Astrocyte of the spinal cord (primary cell): ENCODE results near the gene IQGAP3.

ENCODE experiments used
- DNase-seq: peaks from one replicate; pipeline ENCODE4 v3.0.0; 2011; ENCODE audit warnings: low read depth, low spot score
- H3K4me3 ChIP-seq: 2 replicates; pipeline ENCODE4 v1.5.1; 2011; ENCODE audit warnings: low read depth, mild to moderate bottlenecking, low read length, moderate library complexity
- in situ Hi-C: cut with HindIII; loops from 2 replicates; pipeline ENCODE4 v1.10.0; 2017; ENCODE audit warnings: low sequenced_read_pairs
- TF ChIP-seq, protein P1 (sequence below): IDR thresholded peaks from 2 replicates; pipeline ENCODE4 v1.5.1; 2012; ENCODE audit warnings: low read depth, mild to moderate bottlenecking, low read length, inconsistent platforms

IQGAP3 gene

GRCh38 chr1:156495401-156496140 is 76.8 kb downstream of the IQGAP3 start:
- DNase-seq, result no peak
- H3K4me3 ChIP-seq, result no peak overlapping the region
- TF ChIP-seq, protein P1, sequence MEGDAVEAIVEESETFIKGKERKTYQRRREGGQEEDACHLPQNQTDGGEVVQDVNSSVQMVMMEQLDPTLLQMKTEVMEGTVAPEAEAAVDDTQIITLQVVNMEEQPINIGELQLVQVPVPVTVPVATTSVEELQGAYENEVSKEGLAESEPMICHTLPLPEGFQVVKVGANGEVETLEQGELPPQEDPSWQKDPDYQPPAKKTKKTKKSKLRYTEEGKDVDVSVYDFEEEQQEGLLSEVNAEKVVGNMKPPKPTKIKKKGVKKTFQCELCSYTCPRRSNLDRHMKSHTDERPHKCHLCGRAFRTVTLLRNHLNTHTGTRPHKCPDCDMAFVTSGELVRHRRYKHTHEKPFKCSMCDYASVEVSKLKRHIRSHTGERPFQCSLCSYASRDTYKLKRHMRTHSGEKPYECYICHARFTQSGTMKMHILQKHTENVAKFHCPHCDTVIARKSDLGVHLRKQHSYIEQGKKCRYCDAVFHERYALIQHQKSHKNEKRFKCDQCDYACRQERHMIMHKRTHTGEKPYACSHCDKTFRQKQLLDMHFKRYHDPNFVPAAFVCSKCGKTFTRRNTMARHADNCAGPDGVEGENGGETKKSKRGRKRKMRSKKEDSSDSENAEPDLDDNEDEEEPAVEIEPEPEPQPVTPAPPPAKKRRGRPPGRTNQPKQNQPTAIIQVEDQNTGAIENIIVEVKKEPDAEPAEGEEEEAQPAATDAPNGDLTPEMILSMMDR, result no peak
- in situ Hi-C loops, result no loop called here

- no peak overlapping the region for H3K4me3 ChIP-seq
- in situ Hi-C loops, result no loop called here
- DNase-seq, result no peak
- TF ChIP-seq, protein P1, result no peak
These were observed 78.0 kb downstream of the IQGAP3 start for GRCh38 chr1:156494309-156494895.

DNA sequence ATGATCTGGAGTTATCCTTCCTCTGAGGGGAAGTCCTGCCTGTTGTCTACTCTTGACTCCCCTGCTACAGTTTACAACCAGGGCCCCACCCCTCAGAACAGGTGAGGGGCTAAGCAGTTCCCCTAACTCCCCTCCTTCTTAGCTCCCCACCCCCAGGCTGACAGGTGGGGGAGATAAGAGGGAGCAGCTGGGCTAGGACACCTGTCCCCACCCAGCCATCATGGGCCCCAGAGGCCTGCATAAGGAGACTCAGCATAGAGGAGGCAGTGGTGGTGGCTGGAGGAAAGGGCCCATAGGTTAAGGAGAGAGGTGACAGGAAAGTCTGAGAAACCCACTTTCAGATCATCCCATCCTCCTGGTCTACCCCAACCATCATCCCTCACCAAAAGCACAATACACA is 78.6 kb downstream of the IQGAP3 start:
- DNase-seq, result no peak
- in situ Hi-C loops, result no loop called here
- no peak overlapping the region for H3K4me3 ChIP-seq
- TF ChIP-seq, protein P1, result no peak

DNA sequence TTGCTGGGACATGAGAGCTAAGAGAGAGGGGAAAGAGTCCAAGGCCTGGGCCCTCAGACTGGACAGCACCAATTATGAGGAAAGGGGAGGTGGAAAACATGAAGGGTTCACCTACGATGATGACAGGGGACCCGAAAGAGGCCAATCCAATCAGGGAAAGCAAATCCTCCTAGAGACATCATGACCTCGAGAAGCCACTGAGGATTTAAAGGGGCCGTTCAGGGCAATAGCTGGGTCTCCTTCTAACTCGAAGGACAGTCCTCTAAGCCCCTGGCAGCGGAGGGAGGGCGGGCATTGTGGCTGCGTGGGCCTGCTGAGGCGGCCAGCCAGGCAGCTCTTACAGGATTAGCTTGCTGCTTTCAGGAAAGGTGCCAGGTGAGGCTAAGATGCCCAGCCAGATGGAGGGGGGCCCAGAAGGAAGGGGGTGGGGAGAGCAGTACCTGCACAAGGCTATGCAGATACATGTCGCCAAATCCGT is 79.2 kb downstream of the IQGAP3 start:
- H3K4me3 ChIP-seq, result no peak overlapping the region
- TF ChIP-seq, protein P1, result no peak
- in situ Hi-C loops, result no loop called here
- DNase-seq, result no peak

DNA sequence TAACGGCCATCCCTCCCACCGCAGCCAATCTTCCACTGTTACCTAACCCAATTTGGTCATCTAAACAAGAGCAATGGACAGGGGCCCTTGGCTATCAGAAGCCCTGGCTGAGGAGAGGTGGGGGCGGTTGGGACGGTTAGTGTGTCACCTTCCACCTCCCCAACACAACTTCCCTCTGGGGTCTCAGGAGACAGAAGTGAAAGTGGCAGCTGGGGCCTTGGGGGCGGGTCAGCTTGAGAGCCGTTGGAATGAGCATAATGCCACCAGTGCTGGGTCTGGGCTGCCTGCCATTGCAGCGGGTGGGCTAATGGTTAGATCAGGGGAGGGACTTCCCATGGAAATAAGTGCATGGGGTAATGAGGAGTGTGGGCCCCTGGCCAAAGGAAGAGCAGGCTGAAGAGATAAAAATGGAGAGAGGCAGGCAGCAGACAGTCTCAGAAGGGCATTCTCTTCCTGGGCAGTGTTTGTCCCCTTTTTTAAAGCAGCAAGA is 79.7 kb downstream of the IQGAP3 start:
- H3K4me3 ChIP-seq, result no peak overlapping the region
- DNase-seq, result no peak
- TF ChIP-seq, protein P1, result no peak
- in situ Hi-C loops, result no loop called here

DNA sequence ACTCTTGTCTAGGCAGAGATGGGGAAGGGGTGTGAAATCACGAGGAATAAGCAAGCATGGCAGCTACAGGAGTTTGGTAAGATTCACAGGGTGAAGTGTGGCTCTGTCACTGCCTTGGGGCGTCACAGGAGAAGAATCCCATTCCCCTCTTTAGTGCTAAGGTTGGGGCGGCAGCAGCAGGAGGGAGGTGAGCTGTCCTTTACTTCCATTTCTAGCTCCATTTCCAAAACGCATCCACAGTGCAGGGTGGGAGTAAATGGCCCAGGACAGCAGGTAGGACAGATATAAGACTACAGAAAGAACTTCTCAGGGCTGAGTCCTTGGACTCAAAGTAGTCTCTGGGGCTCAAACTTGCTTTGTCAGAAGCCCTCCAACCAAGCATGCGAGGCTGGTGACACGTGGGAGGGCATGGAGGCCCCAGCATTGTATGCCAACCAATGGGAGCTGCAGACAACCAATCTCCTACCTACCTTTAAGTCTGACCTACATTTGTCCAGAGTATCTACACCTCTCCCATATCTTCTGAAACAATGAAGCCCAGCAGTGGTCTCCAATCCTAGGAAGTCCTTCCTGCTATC is 80.3 kb downstream of the IQGAP3 start:
- in situ Hi-C loops, result no loop called here
- TF ChIP-seq, protein P1, result no peak
- no peak for DNase-seq
- H3K4me3 ChIP-seq, result no peak overlapping the region
